ENCODE measurements around the gene TECRL. TPM values are rescaled to one million over a fixed set of nuclear protein-coding genes. Genes with fewer than 3 reads are reported as not detected.

TECRL gene
- total RNA-seq, 2 experiments from 2014 or later = not detected

- TF ChIP-seq CTCF (IDR thresholded peaks at IDR 0.05) = no peak
- H3K27ac Mint-ChIP-seq = no peak overlapping the region
- intact Hi-C loops (cut with micrococcal nuclease) = no loop called here
- H3K36me3 Mint-ChIP-seq (ENCODE audit: low read depth) = no peaks in the 10 kb centered on the region
- CTCF ChIA-PET = no interaction called here
- H3K4me3 Mint-ChIP-seq = no peak overlapping the region
- DNase-seq (no peak), ATAC-seq (no peak)
- no peaks in the 10 kb centered on the region for H3K4me1 Mint-ChIP-seq (ENCODE audit: low read depth)
- H3K27me3 Mint-ChIP-seq = no peaks in the 10 kb centered on the region
- POLR2A ChIA-PET = no interaction called here
- peaks cover 3% of the 10 kb centered on the region for H3K9me3 Mint-ChIP-seq
Measured at GRCh38 chr4:64272432-64272831, 136.8 kb downstream of the TECRL start.

GRCh38 chr4:64271601-64272081 lies 137.6 kb downstream of the TECRL start:
- H3K36me3 Mint-ChIP-seq (ENCODE audit: low read depth) = no peaks in the 10 kb centered on the region
- H3K27ac Mint-ChIP-seq = no peak overlapping the region
- H3K4me1 Mint-ChIP-seq (ENCODE audit: low read depth) = no peaks in the 10 kb centered on the region
- H3K4me3 Mint-ChIP-seq = no peak overlapping the region
- CTCF ChIA-PET = no interaction called here
- H3K27me3 Mint-ChIP-seq = no peaks in the 10 kb centered on the region
- POLR2A ChIA-PET = no interaction called here
- no peak for TF ChIP-seq CTCF (IDR thresholded peaks at IDR 0.05)
- DNase-seq (no peak), ATAC-seq (no peak)
- H3K9me3 Mint-ChIP-seq = peaks cover 7% of the 10 kb centered on the region
- intact Hi-C loops (cut with micrococcal nuclease) = no loop called here

GRCh38 chr4:64266669-64267068 lies 142.6 kb downstream of the TECRL start:
- ATAC-seq (no peak), DNase-seq (no peak)
- ChIA-PET CTCF (no interaction called here), POLR2A (no interaction called here)
- Mint-ChIP-seq H3K36me3 (ENCODE audit: low read depth) (no peaks in the 10 kb centered on the region), H3K27me3 (no peaks in the 10 kb centered on the region), H3K4me1 (ENCODE audit: low read depth) (no peaks in the 10 kb centered on the region), H3K4me3 (no peak overlapping the region), H3K9me3 (peaks cover 6% of the 10 kb centered on the region), H3K27ac (no peak overlapping the region)
- intact Hi-C loops (cut with micrococcal nuclease) = no loop called here
- no peak for TF ChIP-seq CTCF (IDR thresholded peaks at IDR 0.05)

GRCh38 chr4:64266263-64266662 lies 143.0 kb downstream of the TECRL start:
- ChIA-PET POLR2A (no interaction called here), CTCF (no interaction called here)
- ATAC-seq = no peak
- Mint-ChIP-seq H3K4me1 (ENCODE audit: low read depth) (no peaks in the 10 kb centered on the region), H3K27ac (no peak overlapping the region), H3K36me3 (ENCODE audit: low read depth) (no peaks in the 10 kb centered on the region), H3K4me3 (no peak overlapping the region), H3K9me3 (peaks cover 4% of the 10 kb centered on the region), H3K27me3 (no peaks in the 10 kb centered on the region)
- no peak for DNase-seq
- no peak for TF ChIP-seq CTCF (IDR thresholded peaks at IDR 0.05)
- intact Hi-C loops (cut with micrococcal nuclease) = no loop called here

- Mint-ChIP-seq H3K4me1 (ENCODE audit: low read depth) (no peaks in the 10 kb centered on the region), H3K27ac (no peak overlapping the region), H3K36me3 (ENCODE audit: low read depth) (no peaks in the 10 kb centered on the region), H3K27me3 (no peaks in the 10 kb centered on the region), H3K9me3 (peaks cover 14% of the 10 kb centered on the region), H3K4me3 (no peak overlapping the region)
- intact Hi-C loops (cut with micrococcal nuclease) = no loop called here
- CTCF ChIA-PET = no interaction called here
- POLR2A ChIA-PET = no interaction called here
- TF ChIP-seq CTCF (IDR thresholded peaks at IDR 0.05) = no peak
- no peak for ATAC-seq
- DNase-seq = no peak
Measured at GRCh38 chr4:64251781-64252180, 157.5 kb downstream of the TECRL start.

Data from activated CD8-positive, alpha-beta T cell treated with anti-CD3 and anti-CD28 coated beads for 36 hours (primary cell).